A375 (cell line): ENCODE data around the gene KLHL5. TPM values are rescaled to one million over a fixed set of nuclear protein-coding genes. Genes with fewer than 3 reads are reported as not detected.

Experiments used
- total RNA-seq: library from RNA; depleted of rRNA; stranded (reverse); fragments of >200 nt; shearing (Covaris generic); gene quantifications from 2 replicates; pipeline ENCODE4 v1.2.3, GENCODE V29; 2014; rRNA removed

Gene KLHL5, protein sequence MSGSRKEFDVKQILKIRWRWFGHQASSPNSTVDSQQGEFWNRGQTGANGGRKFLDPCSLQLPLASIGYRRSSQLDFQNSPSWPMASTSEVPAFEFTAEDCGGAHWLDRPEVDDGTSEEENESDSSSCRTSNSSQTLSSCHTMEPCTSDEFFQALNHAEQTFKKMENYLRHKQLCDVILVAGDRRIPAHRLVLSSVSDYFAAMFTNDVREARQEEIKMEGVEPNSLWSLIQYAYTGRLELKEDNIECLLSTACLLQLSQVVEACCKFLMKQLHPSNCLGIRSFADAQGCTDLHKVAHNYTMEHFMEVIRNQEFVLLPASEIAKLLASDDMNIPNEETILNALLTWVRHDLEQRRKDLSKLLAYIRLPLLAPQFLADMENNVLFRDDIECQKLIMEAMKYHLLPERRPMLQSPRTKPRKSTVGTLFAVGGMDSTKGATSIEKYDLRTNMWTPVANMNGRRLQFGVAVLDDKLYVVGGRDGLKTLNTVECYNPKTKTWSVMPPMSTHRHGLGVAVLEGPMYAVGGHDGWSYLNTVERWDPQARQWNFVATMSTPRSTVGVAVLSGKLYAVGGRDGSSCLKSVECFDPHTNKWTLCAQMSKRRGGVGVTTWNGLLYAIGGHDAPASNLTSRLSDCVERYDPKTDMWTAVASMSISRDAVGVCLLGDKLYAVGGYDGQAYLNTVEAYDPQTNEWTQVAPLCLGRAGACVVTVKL
- total RNA-seq: 42.7 and 45.5 TPM in 2 replicates

DNA sequence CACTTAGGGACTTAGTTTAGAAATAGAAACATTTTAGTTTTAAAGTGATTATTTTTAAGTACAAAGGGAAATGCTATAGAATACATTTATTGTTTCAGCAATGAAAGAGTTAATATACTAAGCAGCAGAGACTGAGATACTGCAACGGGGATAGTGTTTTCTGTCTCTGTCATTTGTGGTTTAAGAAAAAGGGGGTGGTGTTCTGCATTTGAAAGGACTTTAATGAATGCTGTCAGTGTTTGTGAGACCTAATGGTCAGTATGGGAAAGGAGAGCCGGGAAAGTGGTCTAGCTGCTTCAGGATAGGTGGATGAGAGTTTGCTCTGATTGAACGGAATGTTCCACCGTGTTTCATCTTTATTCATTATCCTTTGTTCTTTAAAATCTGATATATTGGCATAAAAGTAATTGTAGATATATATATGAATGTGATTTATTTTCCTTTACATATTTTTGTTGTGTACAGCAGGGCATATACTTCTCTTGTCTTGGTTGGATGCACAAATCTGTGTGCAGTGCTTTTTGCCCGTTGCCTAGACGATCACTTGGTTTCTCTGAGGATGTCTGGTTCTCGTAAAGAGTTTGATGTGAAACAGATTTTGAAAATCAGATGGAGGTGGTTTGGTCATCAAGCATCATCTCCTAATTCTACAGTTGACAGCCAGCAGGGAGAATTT is at the start of gene KLHL5:
Gene KLHL5 (plus strand): TSS at position 139 of the 676 bp plus-strand sequence. CDS start 421 bp downstream, at position 560.

GRCh38 chr4:39032218-39033085 is 29.6 kb upstream of the KLHL5 start, which contains the start of gene TMEM156:
Gene TMEM156 (minus strand): TSS chr4:39032409. CDS start chr4:39032313, 96 bp downstream.

Other genes starting within 250 kb of the KLHL5 start
- gene TLR6, start 205.4 kb upstream of the KLHL5 start, total RNA-seq: 3.0 and 3.6 TPM in 2 replicates
- gene FAM114A1, start 194.4 kb upstream of the KLHL5 start, total RNA-seq: 37.8 and 42.3 TPM in 2 replicates
- gene TMEM156, start 29.8 kb upstream of the KLHL5 start, total RNA-seq: 2.7 and 5.9 TPM in 2 replicates
- 17.5 and 18.6 TPM in 2 replicates for gene WDR19, start 120.3 kb downstream of the KLHL5 start, total RNA-seq